ENCODE results near the gene EXOC4. TPM values are rescaled to one million over a fixed set of nuclear protein-coding genes. Genes with fewer than 3 reads are reported as not detected.

EXOC4 gene
- total RNA-seq, 1 donor from 2014 or later: 30.8 TPM

DNA sequence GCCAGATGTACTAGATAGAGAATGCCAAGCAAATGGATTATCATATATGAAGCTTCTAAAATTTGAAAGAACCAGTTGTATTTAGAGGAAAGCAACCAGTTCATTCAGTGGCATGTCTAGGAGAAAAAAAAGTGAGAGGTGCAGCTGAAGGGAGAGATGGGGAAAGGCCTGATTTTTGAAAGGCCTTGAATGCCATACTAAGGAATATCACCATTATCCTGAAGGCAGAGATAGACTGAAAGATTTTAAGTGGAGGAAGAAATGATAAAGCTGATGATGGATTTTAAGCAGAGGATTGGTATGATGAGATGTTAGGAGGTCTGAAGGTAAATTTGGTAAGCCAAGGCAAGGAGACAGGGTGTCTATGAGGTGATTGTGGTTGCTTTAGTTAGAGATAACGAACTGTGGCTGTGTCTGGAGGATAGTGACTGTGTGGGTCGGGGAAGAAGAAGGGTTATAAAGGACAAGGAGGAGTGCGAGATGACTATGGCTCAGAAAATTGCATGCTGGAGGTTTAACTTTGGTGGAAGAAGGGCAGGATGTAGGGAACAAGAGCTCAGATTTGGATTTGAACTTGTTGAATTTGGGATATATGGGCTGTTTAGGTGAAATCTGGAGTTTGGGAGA is 330.8 kb downstream of the EXOC4 start:
- no peak for DNase-seq (ENCODE audit: low spot score)
- intact Hi-C loops (cut with DNase I): no loop called here

DNA sequence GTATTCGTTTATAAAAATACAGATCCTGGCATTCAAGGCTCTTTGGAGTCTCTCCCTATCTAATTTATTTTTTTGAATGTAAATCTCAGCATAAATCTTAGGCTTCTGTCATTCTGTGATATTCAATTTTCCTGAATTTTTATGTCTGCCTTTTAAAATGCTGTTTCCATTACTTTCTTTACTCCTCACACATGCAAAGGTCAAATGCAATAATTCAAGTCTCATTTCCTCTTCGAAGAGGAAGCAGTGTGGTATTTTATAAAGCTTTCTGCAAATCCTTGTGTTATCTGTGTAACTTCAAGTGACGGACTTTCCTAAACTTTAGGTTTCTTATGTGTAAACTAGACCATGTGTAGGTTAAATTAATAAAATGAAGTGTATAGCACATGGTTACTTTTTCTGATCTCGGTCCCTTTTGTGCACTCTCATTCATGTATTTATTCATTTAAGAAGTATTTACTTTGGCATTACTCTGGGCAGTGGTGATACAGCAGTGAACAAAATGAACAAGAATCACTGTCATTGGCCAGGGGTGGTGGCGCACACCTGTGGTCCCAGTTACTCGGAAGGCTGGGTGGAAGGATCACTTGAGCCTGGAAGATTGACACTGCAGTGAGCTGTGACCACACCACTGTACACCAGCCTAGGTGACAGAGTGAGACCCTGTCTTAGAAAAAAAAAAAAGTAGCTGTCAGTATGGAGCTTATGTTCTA is 332.2 kb downstream of the EXOC4 start:
- intact Hi-C loops (cut with DNase I): no loop called here
- DNase-seq (ENCODE audit: low spot score): no peak

DNA sequence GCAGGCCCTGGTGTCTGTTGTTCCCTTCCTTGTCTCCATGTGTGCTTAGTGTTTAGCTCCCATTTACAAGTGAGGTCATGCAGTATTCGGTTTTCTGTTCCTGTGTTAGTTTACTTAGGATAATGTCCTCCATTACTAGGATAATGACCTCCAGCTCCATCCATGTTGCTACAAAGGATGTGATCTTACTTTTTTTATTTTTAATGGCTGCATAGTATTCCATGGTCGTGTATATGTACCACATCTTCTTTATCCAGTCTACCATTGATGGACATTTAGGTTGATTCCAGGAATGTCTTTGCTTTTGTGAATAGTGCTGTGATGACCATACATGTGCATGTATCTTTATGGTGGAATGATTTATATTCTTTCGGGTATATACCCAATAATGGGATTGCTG is 333.4 kb downstream of the EXOC4 start:
- intact Hi-C loops (cut with DNase I): no loop called here
- no peak for DNase-seq (ENCODE audit: low spot score)

DNA sequence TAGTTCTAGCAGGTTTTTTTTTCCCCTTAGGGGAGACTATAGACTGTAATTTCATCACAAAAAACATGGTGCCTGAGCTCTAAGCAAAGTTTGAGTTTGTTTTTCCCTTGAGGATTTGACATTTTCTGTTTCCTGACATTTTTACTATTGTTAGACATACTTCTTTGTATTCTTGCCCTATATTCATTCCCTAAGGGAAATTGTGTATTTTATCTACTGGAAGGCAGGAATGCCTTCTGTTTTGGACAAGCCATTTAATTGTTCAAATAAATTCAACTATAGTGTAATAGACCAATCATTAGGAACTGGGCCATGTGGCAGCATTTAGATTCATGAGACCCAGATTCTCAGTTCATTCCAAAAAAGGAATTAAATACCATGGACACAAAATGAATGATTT is 335.0 kb downstream of the EXOC4 start:
- intact Hi-C loops (cut with DNase I): no loop called here
- DNase-seq (ENCODE audit: low spot score): no peak

DNA sequence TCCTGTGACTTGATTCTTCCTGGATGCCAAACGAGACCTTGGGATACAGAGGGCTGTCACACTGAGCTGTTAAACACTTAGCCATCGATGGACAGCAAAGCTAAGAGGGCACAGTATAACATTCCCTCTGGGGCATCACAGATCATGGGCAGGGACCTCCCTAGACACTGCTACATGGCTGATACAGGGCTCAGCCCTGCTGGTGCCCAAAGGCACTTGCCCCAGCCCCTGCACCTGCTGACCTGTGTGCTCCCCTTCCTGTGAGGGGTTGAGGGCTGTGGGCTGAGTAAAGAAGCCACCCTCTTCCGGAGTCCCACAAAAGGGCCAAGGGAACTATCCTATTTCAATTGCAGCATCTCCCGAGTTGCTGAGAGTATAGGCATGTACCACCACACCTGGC is 337.9 kb downstream of the EXOC4 start:
- DNase-seq (ENCODE audit: low spot score): no peak
- intact Hi-C loops (cut with DNase I): no loop called here

DNA sequence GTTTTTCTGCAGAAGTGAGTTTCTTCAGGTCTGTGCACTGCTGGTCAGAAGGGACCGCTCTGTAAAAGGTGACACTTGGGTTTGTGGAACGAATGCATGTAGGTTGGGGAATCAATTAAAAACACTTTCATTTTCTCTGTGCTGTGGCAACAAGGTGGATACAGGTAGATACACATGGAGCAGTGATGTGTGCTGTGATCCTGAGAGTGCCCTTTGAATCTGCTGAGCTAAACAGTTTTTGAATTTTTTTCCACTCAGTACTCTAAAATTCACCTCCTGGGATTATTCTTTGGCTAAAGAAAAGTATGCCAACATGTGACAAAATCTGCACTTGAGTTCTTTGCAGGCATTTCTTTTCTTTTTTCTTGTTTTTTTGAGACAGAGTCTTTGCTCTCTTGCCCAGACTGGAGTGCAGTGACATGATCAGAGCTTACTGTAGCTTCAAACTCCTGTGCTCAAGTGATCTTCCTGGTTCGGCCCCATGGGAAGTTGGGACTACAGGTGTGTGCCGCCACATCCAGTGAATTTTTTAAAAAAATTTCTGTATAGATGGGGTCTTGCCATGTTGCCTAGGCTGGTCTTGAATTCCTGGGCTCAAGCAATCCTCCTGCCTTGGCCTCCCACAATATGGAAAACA is 338.9 kb downstream of the EXOC4 start:
- intact Hi-C loops (cut with DNase I): no loop called here
- DNase-seq (ENCODE audit: low spot score): no peak

DNA sequence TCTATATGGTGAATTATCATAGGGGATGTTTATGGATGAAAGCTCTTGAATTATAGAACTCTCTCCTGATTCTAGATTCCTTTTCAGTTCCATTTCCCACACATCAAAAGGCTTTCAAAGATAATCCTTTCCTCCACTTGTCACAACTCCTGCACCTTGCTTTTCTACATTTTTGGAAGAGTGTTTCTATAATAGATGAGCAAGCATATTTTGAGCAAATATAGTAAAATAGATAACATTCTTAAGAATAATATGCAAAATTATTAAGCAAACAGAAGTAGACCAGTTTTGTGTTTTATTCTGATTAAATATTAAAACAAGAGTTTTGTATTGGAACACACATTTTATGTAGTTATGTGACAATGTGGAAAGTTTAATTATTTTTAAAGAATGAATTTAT is 340.7 kb downstream of the EXOC4 start:
- DNase-seq (ENCODE audit: low spot score): no peak
- intact Hi-C loops (cut with DNase I): no loop called here

DNA sequence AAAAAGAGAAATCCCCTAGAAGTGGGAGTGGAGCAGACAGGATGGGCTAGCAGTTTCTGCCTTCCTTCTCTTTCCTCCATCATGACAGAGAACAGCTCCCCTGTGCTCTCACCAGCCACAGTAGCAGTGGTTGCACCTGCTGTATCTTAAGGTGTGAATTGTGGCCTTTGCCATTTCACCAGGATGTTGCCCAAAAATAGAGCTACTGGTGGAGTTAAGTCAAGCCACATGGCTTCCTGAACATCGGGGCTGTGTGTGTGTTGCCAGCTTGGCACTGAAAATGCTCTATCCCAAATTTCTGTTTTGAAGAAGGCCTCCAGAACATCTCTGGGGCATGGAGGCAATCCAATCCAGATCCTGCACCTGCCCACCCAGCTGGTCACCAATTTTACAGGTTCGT is 348.7 kb downstream of the EXOC4 start:
- no peak for DNase-seq (ENCODE audit: low spot score)
- intact Hi-C loops (cut with DNase I): no loop called here

DNA sequence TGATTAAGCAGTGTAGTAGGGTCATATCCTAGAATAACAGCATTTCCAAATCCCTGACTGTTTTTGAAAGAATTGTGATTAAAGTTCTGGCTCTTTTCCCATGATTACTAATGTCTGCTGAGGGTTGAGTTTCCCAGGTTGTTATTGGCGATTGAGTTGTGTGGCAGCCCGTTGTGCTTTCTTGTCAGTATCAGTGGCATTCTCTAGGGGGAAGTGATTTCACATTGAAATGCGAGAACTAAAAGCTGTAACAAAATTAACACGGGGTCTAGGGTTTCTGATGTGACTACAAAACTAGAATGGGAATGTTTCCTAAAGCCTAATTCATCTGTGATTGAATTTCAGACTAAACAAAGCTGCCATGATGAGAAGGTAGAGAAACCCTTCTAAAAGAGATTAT is 349.4 kb downstream of the EXOC4 start:
- intact Hi-C loops (cut with DNase I): no loop called here

DNA sequence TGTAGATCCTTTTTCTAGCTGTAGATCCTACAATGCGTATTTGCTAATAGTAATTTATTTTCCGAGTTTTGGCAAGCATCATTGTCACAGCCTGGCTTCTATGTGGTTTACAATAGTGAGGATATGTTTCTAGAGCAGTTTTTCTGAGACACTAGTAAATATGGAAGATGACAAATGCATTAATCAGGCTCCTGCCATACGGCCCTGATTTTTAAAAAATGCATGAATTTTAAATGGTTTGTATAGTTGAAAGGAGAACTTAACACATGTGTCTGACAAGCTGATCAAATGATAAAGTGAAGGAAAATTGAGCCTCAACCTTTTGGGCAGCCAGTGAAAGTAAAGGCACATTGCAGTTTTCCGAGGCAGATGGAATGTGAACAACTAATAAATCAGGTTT is 354.1 kb downstream of the EXOC4 start:
- no peak for DNase-seq (ENCODE audit: low spot score)
- intact Hi-C loops (cut with DNase I): no loop called here

More for the DNA sequence above, 349.4 kb downstream of the EXOC4 start:
- DNase-seq (ENCODE audit: low spot score): no peak

DNA sequence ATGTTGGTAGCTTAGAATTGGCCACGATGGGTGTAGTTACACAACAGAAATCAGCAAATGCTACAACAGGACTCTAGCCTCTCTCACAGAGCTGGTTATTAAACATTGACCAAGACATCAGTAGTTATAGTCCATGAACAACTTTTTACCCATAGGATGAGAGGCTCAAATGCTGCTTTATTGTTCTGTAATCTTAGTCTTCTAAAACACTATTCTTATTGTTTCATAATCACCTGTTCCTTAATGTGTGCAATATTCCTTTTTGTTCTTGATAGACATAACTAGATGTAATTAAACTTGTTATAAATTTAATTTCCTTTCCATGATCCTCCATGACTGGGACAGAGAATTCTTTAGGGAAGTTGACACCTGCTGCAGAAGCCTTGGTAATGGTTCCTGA is 356.9 kb downstream of the EXOC4 start:
- intact Hi-C loops (cut with DNase I): no loop called here
- DNase-seq (ENCODE audit: low spot score): no peak

DNA sequence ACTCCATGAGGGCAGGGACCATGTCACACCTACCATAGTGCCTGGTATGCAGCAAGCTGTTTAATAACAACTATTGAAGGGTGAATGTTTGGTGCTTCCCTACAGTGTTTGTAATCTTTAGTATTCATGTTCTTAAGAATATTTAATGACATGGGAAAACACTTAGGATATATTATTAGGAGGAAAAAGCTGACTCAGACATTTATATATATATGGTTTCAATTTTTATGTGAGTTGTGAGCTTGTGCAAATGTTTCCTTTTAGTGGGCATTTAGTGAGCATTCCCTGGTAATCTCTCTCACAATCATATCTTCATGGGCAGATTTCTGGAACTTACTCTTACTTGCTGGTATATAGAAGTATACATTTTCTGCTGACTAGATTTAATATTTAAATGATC is 359.1 kb downstream of the EXOC4 start:
- intact Hi-C loops (cut with DNase I): no loop called here

DNA sequence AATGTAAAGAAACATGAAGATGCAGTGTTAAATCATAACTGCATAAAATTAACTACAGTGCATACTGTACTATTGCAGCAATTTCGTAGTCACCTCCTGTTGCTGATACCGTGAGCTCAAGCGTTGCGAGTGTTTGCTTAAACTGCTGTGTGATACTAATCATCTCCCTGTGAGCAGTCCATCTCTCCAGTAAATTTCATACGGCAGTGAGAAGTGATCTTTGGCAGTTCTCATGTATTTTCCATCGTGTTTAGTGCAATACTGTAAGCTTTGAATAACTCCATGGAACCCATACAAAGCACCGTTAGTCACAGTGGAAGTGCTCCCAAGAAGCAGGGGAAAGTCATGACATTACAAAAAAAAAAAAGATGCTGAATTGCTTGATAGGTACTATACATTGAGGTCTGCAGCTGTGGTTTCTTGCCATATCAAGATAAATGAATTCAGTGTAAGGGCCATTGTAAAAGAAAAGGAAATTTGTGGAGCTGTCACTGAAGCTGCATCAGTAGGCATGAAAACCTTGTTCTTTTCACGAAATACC is 360.4 kb downstream of the EXOC4 start:
- intact Hi-C loops (cut with DNase I): no loop called here
- DNase-seq (ENCODE audit: low spot score): no peak

More for the DNA sequence above, 359.1 kb downstream of the EXOC4 start:
- DNase-seq (ENCODE audit: low spot score): no peak

DNA sequence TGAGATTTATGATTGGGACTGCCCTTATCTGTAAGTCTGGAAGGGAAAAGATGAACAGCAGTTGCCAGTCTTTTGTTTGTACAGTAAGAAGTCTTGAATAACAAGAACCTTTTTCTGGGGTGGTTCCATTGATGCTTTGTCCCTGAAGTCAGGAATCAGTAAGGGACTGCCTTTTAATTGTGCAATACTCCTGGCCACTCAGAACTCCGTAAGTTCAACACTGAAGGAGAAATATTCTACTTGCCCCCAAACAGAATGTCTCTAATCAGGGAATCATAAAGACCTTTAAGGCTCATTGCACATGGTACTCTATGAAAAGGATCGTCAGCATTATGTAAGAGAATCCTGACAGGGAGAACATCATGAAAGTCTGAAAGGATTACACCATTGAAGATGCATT is 361.4 kb downstream of the EXOC4 start:
- intact Hi-C loops (cut with DNase I): no loop called here

DNA sequence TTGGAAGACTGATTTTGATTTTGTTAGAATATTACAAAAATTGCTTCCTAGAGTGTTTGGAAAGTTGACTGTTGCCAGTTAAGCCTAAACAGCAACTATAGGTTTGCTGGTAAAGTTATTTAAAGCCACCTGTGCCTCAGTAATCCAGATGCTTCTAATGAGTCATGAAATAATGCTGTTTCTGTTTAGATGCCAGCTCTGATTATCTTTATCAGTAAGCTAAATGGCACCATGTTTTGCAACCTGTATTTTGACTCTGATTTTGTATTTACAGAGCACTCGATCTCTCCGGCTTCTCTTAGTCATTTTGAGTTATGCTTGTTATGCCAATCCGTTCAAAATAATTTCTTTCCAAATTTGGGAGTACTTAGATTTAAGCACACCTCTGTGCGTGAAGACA is 366.1 kb downstream of the EXOC4 start:
- DNase-seq (ENCODE audit: low spot score): no peak
- intact Hi-C loops (cut with DNase I): no loop called here

More for the DNA sequence above, 361.4 kb downstream of the EXOC4 start:
- DNase-seq (ENCODE audit: low spot score): no peak

DNA sequence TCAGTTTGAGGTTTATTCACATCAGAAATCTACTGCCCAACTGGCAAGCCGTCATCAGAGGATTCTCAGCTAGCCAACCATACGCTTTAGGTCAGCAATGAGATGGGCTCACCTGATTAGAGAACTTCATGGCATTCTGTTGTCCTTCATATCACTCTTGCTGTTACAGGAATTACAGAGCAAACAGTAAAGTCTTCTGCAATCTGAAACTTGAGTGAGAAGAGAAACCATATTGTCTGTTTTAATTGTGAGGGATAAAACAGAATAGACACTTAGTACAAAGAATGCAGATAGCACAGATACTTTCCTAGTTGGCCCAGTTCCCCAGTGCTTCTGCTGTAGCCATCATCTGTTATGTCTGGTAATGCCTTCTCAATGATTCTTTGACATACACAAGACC is 366.6 kb downstream of the EXOC4 start:
- DNase-seq (ENCODE audit: low spot score): no peak
- intact Hi-C loops (cut with DNase I): no loop called here

DNA sequence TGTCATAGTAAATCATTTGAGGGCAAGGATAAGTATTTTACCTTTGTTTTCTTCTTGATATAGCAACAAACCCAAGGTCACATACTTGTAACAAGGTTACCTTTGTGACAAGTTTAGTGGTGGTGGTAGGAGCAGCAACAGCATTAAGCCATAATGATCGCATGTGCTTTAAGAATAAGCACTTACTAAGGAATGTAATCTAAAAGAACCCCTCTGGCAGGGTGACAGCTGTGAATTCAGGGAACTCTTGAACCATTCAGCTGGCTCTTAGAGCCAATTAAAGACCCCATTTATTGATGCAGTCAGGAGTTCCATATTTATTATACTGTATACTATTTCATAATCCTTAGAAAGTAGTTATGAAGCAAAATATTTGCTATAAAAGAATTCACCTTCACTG is 370.8 kb downstream of the EXOC4 start:
- intact Hi-C loops (cut with DNase I): no loop called here
- no peak for DNase-seq (ENCODE audit: low spot score)

DNA sequence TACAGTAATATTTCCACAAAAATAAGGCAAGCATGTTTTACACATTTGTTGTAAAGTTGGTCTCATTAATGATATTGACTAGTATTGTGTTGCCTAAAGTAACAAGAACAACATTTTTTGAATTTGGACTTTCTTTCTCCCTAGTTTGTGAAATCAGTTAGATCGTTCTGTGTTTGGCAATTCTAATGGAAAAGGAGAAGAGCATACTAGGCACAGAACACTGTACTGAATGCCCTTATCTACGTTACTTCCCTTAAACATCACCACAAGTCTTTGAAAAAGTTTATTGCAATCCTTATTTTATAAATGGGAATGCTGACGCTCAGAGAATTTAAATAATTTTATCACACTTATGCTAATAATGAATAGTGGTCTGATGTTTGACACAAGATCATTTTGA is 372.2 kb downstream of the EXOC4 start:
- DNase-seq (ENCODE audit: low spot score): no peak
- intact Hi-C loops (cut with DNase I): no loop called here

DNA sequence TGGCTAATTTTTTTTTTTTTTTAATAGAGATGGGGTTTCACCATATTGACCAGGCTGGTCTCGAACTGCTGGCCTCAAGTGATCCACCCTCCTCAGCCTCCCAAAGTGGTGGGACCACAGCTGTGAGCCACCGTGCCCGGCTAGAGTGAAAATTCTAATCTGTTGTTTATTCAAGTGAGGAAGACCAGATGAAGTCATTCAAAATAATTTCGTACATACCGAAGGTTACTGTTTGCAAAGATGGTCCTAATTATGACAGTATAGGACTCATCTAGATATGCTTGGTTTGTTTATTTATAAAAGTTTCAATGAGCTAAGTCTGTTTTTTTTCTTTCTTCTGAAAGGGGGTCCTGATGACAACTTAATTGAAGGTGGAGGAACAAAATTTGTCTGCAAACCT is 376.8 kb downstream of the EXOC4 start:
- no peak for DNase-seq (ENCODE audit: low spot score)
- intact Hi-C loops (cut with DNase I): no loop called here

DNA sequence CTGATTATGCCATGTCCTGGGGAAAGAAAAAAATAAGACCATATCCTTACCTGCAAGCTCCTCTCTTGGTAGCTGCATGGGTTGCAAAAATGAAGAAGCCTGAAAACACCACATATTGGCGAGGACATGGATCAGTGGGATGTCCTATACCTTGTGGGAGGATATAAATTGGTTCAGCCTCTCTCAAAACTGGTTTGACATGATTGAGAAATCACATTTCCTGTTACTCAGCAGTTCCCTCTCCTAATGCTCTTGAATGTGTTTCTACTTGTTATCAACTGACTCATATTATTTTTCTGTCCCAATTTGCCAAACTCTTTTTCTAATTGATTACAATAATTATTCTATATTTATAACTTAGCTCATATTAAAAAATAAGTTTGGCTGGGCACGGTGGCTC is 380.2 kb downstream of the EXOC4 start:
- no peak for DNase-seq (ENCODE audit: low spot score)
- intact Hi-C loops (cut with DNase I): no loop called here

DNA sequence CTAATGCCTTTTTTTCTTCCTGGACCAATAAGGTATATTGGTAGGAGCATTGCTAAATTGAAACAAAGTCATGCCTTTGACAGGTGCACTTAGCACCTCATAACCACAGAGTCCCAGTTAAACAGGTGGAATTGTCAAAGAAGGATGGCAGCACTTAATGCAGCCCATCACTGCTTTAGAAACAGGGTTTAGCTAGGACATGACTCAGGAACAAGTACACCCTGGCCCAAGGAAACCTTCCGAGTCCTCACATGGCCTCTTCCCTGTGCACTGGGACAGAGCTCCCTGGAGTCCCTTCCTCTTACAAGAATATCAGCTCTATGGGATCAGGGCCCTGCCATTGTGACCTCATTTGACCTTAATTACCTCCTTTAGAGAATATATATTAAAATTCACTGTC is 382.7 kb downstream of the EXOC4 start:
- intact Hi-C loops (cut with DNase I): no loop called here

More for the DNA sequence above, 382.7 kb downstream of the EXOC4 start:
- DNase-seq (ENCODE audit: low spot score): no peak
